GM23338 (cell line): ENCODE data around the gene LRFN4.

ENCODE experiments used
- CREB1 ChIP-seq: fragments of 250-450 bp; sonication (Bioruptor Pico); IDR thresholded peaks from 2 replicates; pipeline ENCODE4 v1.5.0; 2020; ENCODE audit warnings: low read depth, mild to moderate bottlenecking, moderate library complexity
- CTCF ChIP-seq, 2 experiments: fragments of 200-600 bp in 1 of 2; sonication (generic) in 1 of 2; conservative IDR thresholded peaks; 2 replicates each; pipeline versions ENCODE4 v1.5.1 to v1.6.1; 2016 to 2017; ENCODE audit warnings: antibody characterized with exemption in 2 of 2, low read depth in 2 of 2, mild to moderate bottlenecking in 2 of 2, moderate library complexity in 1 of 2
- ETS1 ChIP-seq: IDR thresholded peaks from 2 replicates; pipeline ENCODE4 v1.6.1; 2016; ENCODE audit warnings: antibody characterized with exemption
- EZH2 ChIP-seq: fragments of 200-600 bp; sonication (generic); IDR thresholded peaks from one replicate; pipeline ENCODE4 v1.8.0; 2017; ENCODE audit warnings: antibody characterized with exemption, mild to moderate bottlenecking, low read depth; ENCODE audit not compliant: unreplicated experiment
- EZH2phosphoT487 ChIP-seq: fragments of 200-600 bp; sonication (generic); IDR thresholded peaks from one replicate; pipeline ENCODE4 v1.8.1; 2018; ENCODE audit warnings: antibody characterized with exemption; ENCODE audit not compliant: unreplicated experiment
- JUNB ChIP-seq: IDR thresholded peaks from one replicate; pipeline ENCODE4 v1.6.1; 2016; ENCODE audit warnings: antibody characterized with exemption; ENCODE audit not compliant: unreplicated experiment
- NANOG ChIP-seq: IDR thresholded peaks from 2 replicates; pipeline ENCODE4 v1.6.1; 2016; ENCODE audit warnings: antibody characterized with exemption, borderline replicate concordance
- POLR2AphosphoS5 ChIP-seq: IDR thresholded peaks from 2 replicates; pipeline ENCODE4 v1.6.1; 2016; ENCODE audit warnings: antibody characterized with exemption, low read depth
- REST ChIP-seq: IDR thresholded peaks from one replicate; pipeline ENCODE4 v1.6.1; 2018; ENCODE audit warnings: antibody characterized with exemption; ENCODE audit not compliant: unreplicated experiment
- STAT1 ChIP-seq: IDR thresholded peaks from one replicate; pipeline ENCODE4 v1.6.1; 2016; ENCODE audit warnings: antibody characterized with exemption; ENCODE audit not compliant: unreplicated experiment
- ZNF331 ChIP-seq: fragments of 250-450 bp; sonication (Bioruptor Pico); IDR thresholded peaks from 2 replicates; pipeline ENCODE4 v1.5.0; 2020; ENCODE audit warnings: low read depth, mild to moderate bottlenecking, moderate library complexity
- ZNF462 ChIP-seq: fragments of 250-450 bp; sonication (Bioruptor Pico); IDR thresholded peaks from 2 replicates; pipeline ENCODE4 v1.5.0; 2020; ENCODE audit warnings: mild to moderate bottlenecking, moderate library complexity

GRCh38 chr11:66906061-66906733 lies 49.3 kb downstream of the LRFN4 start:
- TF ChIP-seq CREB1 (CRISPR knock-in tag) (no peak), CTCF (conservative IDR thresholded peaks at IDR 0.05; ENCODE audit: low read depth in 2 of 2) (no peak), EZH2phosphoT487 (no peak), REST (no peak), EZH2 (no peak), POLR2AphosphoS5 (no peak), ETS1 (no peak), NANOG (no peak), JUNB (no peak), ZNF331 (CRISPR knock-in tag) (no peak), ZNF462 (CRISPR knock-in tag) (no peak), STAT1 (no peak)
